Neural cell (in vitro differentiated cells): ENCODE measurements around the gene TULP3. TPM values are rescaled to one million over a fixed set of nuclear protein-coding genes. Genes with fewer than 3 reads are reported as not detected.

Experiments used
- H2AFZ ChIP-seq: fragments of 200-600, 300-800 bp; sonication (generic), shearing (Covaris generic); 2 replicates; pipeline ENCODE4 v1.6.0; 2014; ENCODE audit warnings: low read depth, mild to moderate bottlenecking, antibody characterized with exemption, low read length, moderate library complexity
- H3F3A ChIP-seq: fragments of 200-600 bp; shearing (Covaris generic); 2 replicates; pipeline ENCODE4 v1.6.1; 2016; ENCODE audit warnings: mild to moderate bottlenecking, moderate library complexity, mixed read lengths, antibody characterized with exemption, low read length; ENCODE audit not compliant: insufficient read depth, poor library complexity, severe bottlenecking
- H3K27ac ChIP-seq: fragments of 200-600, 300-800 bp; sonication (generic), shearing (Covaris generic); 2 replicates; pipeline ENCODE4 v1.5.1; 2014; ENCODE audit warnings: mild to moderate bottlenecking, low read length, moderate library complexity
- H3K27me3 ChIP-seq: fragments of 300-800, 200-600 bp; sonication (generic), shearing (Covaris generic); 2 replicates; pipeline ENCODE4 v1.6.0; 2014; ENCODE audit warnings: mild to moderate bottlenecking, low read depth, low read length, moderate library complexity; ENCODE audit not compliant: insufficient read depth
- H3K36me3 ChIP-seq: fragments of 300-800, 200-600 bp; sonication (generic), shearing (Covaris generic); 2 replicates; pipeline ENCODE4 v1.5.1; 2014; ENCODE audit warnings: mild to moderate bottlenecking, antibody characterized with exemption, low read length, moderate library complexity; ENCODE audit not compliant: insufficient read depth
- H3K4me2 ChIP-seq: fragments of 300-800, 200-600 bp; sonication (generic), shearing (Covaris generic); 2 replicates; pipeline ENCODE4 v1.6.0; 2014; ENCODE audit warnings: mild to moderate bottlenecking, low read length
- H3K4me3 ChIP-seq: fragments of 300-800, 200-600 bp; sonication (generic), shearing (Covaris generic); 2 replicates; pipeline ENCODE4 v1.5.1; 2014; ENCODE audit warnings: mild to moderate bottlenecking, low read length, moderate library complexity
- H3K79me2 ChIP-seq: fragments of 200-600 bp; shearing (Covaris generic); replicated peaks from 2 replicates; pipeline ENCODE4 v1.6.0; 2014; ENCODE audit warnings: mild to moderate bottlenecking, low read length, moderate library complexity; ENCODE audit not compliant: insufficient read depth
- H3K9ac ChIP-seq: fragments of 300-800, 200-600 bp; sonication (generic), shearing (Covaris generic); 2 replicates; pipeline ENCODE4 v1.6.1; 2016; ENCODE audit warnings: mild to moderate bottlenecking, low read length, mixed read lengths
- H3K9me2 ChIP-seq: fragments of 200-600 bp; shearing (Covaris generic); 2 replicates; pipeline ENCODE4 v1.6.1; 2016; ENCODE audit warnings: mild to moderate bottlenecking, low read length, mixed read lengths; ENCODE audit not compliant: insufficient read depth
- H3K9me3 ChIP-seq: fragments of 200-600, 300-800 bp; sonication (generic), shearing (Covaris generic); 2 replicates; pipeline ENCODE4 v1.6.1; 2016; ENCODE audit warnings: mild to moderate bottlenecking, mixed run types, low read length, moderate library complexity, mixed read lengths
- H4K20me1 ChIP-seq: fragments of 200-600 bp; shearing (Covaris generic); 2 replicates; pipeline ENCODE4 v1.6.1; 2016; ENCODE audit warnings: mild to moderate bottlenecking, mixed run types; ENCODE audit not compliant: insufficient read depth
- CTCF ChIP-seq: fragments of 450-650 bp; IDR thresholded peaks from 2 replicates; pipeline ENCODE4 v1.5.1; 2014; ENCODE audit warnings: antibody characterized with exemption, mild to moderate bottlenecking, moderate library complexity; ENCODE audit not compliant: poor library complexity, severe bottlenecking
- EP300 ChIP-seq: fragments of 450-650 bp; conservative IDR thresholded peaks from 2 replicates; pipeline ENCODE4 v1.6.1; 2014; ENCODE audit warnings: antibody characterized with exemption, mild to moderate bottlenecking, moderate library complexity; ENCODE audit not compliant: poor library complexity, severe bottlenecking
- EZH2 ChIP-seq: fragments of 200-600, 300-800 bp; shearing (Covaris generic), sonication (generic); IDR thresholded peaks from 2 replicates; pipeline ENCODE4 v1.6.1; 2014; ENCODE audit warnings: antibody characterized with exemption, low read length, borderline replicate concordance, mild to moderate bottlenecking; ENCODE audit not compliant: insufficient read depth, poor library complexity, severe bottlenecking
- MXI1 ChIP-seq: fragments of 450-650 bp; conservative IDR thresholded peaks from 2 replicates; pipeline ENCODE4 v1.6.1; 2014; ENCODE audit warnings: antibody characterized with exemption, mild to moderate bottlenecking; ENCODE audit not compliant: poor library complexity, severe bottlenecking
- POLR2AphosphoS5 ChIP-seq: IDR thresholded peaks from 2 replicates; pipeline ENCODE4 v1.6.1; 2012
- RAD21 ChIP-seq: fragments of 450-650 bp; conservative IDR thresholded peaks from 2 replicates; pipeline ENCODE4 v1.6.1; 2014; ENCODE audit warnings: antibody characterized with exemption, mild to moderate bottlenecking, moderate library complexity
- SMC3 ChIP-seq: fragments of 450-650 bp; conservative IDR thresholded peaks from 2 replicates; pipeline ENCODE4 v1.6.1; 2014; ENCODE audit warnings: antibody characterized with exemption, mild to moderate bottlenecking, moderate library complexity; ENCODE audit not compliant: poor library complexity
- TAF1 ChIP-seq: IDR thresholded peaks from 2 replicates; pipeline ENCODE4 v1.6.1; 2012; ENCODE audit warnings: low read depth
- polyA plus RNA-seq: library from polyadenylated mRNA; depleted of rRNA; stranded (reverse); fragments of >200 nt; gene quantifications from 2 replicates; pipeline ENCODE4 v1.2.3, GENCODE V29; 2014
- TF ChIP-seq, protein P1 (sequence below): IDR thresholded peaks from 2 replicates; pipeline ENCODE4 v1.6.1; 2012; ENCODE audit warnings: borderline replicate concordance

The TULP3 gene
- polyA plus RNA-seq, 1 donor from 2014 or later: 9.3 TPM

GRCh38 chr12:2879853-2880252, 10.8 kb upstream of the TULP3 start (continued):
- TF ChIP-seq MXI1 (no peak), SMC3 (no peak), RAD21 (no peak), TAF1 (no peak)

GRCh38 chr12:2884810-2885209, 5.9 kb upstream of the TULP3 start:
- H3K27ac ChIP-seq: no peak overlapping the region
- no peaks in the 10 kb centered on the region for H3K36me3 ChIP-seq
- no peaks in the 10 kb centered on the region for H3K27me3 ChIP-seq
- peaks cover 6% of the 10 kb centered on the region for H3K79me2 ChIP-seq
- no peak overlapping the region for H2AFZ ChIP-seq
- TF ChIP-seq, protein P1, sequence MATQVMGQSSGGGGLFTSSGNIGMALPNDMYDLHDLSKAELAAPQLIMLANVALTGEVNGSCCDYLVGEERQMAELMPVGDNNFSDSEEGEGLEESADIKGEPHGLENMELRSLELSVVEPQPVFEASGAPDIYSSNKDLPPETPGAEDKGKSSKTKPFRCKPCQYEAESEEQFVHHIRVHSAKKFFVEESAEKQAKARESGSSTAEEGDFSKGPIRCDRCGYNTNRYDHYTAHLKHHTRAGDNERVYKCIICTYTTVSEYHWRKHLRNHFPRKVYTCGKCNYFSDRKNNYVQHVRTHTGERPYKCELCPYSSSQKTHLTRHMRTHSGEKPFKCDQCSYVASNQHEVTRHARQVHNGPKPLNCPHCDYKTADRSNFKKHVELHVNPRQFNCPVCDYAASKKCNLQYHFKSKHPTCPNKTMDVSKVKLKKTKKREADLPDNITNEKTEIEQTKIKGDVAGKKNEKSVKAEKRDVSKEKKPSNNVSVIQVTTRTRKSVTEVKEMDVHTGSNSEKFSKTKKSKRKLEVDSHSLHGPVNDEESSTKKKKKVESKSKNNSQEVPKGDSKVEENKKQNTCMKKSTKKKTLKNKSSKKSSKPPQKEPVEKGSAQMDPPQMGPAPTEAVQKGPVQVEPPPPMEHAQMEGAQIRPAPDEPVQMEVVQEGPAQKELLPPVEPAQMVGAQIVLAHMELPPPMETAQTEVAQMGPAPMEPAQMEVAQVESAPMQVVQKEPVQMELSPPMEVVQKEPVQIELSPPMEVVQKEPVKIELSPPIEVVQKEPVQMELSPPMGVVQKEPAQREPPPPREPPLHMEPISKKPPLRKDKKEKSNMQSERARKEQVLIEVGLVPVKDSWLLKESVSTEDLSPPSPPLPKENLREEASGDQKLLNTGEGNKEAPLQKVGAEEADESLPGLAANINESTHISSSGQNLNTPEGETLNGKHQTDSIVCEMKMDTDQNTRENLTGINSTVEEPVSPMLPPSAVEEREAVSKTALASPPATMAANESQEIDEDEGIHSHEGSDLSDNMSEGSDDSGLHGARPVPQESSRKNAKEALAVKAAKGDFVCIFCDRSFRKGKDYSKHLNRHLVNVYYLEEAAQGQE: no peak
- TF ChIP-seq RAD21 (no peak), CTCF (no peak), EZH2 (no peak)
- no peaks in the 10 kb centered on the region for H3F3A ChIP-seq
- H3K9ac ChIP-seq: no peak overlapping the region
- H3K4me2 ChIP-seq: no peak overlapping the region
- H4K20me1 ChIP-seq: no peaks in the 10 kb centered on the region
- H3K9me2 ChIP-seq: no peaks in the 10 kb centered on the region
- H3K9me3 ChIP-seq: no peaks in the 10 kb centered on the region
- H3K4me3 ChIP-seq: no peak overlapping the region

DNA sequence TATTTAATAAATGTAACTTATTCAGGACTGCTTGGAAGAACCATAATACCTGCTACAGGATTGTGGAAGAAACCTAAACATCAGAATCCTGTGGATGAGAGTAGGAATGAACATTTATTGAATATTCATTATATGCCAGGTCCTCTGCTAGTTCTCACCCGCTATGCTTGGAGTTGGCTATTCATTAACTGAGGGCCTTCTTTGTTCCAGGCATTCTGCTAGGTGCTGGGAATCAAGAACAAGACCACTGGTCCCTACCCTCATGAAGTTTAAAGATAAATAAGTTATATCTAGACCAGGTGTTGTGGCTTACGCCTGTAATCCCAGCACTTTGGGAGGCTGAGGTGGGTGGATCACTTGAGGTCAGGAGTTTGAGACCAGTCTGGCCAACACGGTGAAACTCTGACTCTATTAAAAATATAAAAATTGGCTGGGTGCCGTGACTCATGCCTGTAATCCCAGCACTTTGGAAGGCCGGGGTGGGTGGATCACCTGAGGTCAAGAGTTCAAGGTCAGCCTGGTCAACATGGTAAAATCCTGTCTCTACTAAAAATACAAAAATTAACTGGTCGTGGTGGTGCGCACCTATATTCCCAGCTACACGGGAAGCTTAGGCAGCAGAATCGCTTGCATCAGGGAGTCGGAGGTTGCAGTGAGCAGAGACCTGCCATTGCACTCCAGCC, 3.8 kb upstream of the TULP3 start:
- TF ChIP-seq POLR2AphosphoS5 (no peak), EP300 (no peak), MXI1 (no peak), EZH2 (no peak), CTCF (no peak), TAF1 (no peak)
- TF ChIP-seq, protein P1: no peak
- H3K9me3 ChIP-seq: no peaks in the 10 kb centered on the region
- no peaks in the 10 kb centered on the region for H3K36me3 ChIP-seq
- no peaks in the 10 kb centered on the region for H4K20me1 ChIP-seq
- no peaks in the 10 kb centered on the region for H3K27me3 ChIP-seq
- no peaks in the 10 kb centered on the region for H3K9me2 ChIP-seq
- H3K79me2 ChIP-seq: peaks cover 1% of the 10 kb centered on the region
- no peak overlapping the region for H3K27ac ChIP-seq
- no peak overlapping the region for H3K4me2 ChIP-seq
- H3K9ac ChIP-seq: no peak overlapping the region
- no peak overlapping the region for H2AFZ ChIP-seq
- no peak overlapping the region for H3K4me3 ChIP-seq
- H3F3A ChIP-seq: peaks cover 4% of the 10 kb centered on the region
